Mucosa of rectum (tissue), 2 donors: ENCODE results near the gene VGLL4.
A peak's percentile ranks its signal among the peaks of the same experiment; 100 is the strongest.
"Not testable (repeated sequence)": the region's sequence is repeated elsewhere in the genome, so short reads cannot be mapped to it uniquely, and the experiment has no call there.

Experiments used
- H3K27ac ChIP-seq, 2 donors: one replicate each; pipeline ENCODE4 v1.7.0; 2013; ENCODE audit warnings: inconsistent platforms in 2 of 2, low read depth in 2 of 2, low read length in 2 of 2
- H3K27me3 ChIP-seq, 2 donors: one replicate each; pipeline ENCODE4 v1.7.0; 2013; ENCODE audit warnings: low read length in 2 of 2; ENCODE audit not compliant: control insufficient read depth in 2 of 2, insufficient read depth in 2 of 2
- H3K36me3 ChIP-seq, 2 donors: one replicate each; pipeline ENCODE4 v1.7.0; 2013; ENCODE audit warnings: low read length in 2 of 2; ENCODE audit not compliant: control insufficient read depth in 2 of 2, insufficient read depth in 2 of 2
- H3K4me1 ChIP-seq, 2 donors: one replicate each; pipeline ENCODE4 v1.7.0; 2013; ENCODE audit warnings: low read length in 2 of 2, mild to moderate bottlenecking in 1 of 2; ENCODE audit not compliant: control insufficient read depth in 2 of 2, insufficient read depth in 2 of 2
- H3K4me3 ChIP-seq, 2 donors: one replicate each; pipeline ENCODE4 v1.7.0; 2013; ENCODE audit warnings: low read length in 2 of 2
- H3K9ac ChIP-seq, 2 donors: one replicate each; pipeline ENCODE4 v1.7.0; 2013; ENCODE audit warnings: low read length in 2 of 2, low read depth in 1 of 2, mild to moderate bottlenecking in 1 of 2
- H3K9me3 ChIP-seq, 2 donors: one replicate each; pipeline ENCODE4 v1.7.0; 2013; ENCODE audit warnings: low read length in 2 of 2; ENCODE audit not compliant: control insufficient read depth in 2 of 2
- donor health status: healthy.
- donor health status: Normal muscosa, but diverticular disease.

The VGLL4 gene, protein sequence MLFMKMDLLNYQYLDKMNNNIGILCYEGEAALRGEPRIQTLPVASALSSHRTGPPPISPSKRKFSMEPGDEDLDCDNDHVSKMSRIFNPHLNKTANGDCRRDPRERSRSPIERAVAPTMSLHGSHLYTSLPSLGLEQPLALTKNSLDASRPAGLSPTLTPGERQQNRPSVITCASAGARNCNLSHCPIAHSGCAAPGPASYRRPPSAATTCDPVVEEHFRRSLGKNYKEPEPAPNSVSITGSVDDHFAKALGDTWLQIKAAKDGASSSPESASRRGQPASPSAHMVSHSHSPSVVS

DNA sequence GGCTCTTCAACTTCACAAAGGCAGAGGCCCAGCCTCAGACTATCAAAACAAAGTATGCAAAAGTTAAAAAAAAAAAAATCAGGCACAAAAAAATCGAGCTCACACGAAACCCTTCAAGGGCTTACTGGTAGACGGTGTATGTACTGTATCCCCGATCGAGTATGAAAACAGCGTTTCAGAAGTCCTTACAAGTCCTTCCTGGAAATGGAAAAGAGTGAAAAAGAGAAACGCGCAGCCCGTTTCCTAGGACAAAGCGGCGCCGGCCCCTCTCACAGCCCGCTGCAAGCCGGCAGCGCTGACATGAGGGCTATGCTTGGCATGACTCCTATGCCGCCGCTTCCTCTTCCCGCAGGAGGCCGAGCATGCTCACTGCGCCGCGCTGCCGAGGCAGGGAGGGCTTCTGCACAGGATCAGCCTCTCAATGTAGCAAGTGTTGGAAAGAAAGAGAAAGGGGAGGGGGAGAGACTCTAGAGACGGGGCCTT is at the start of gene VGLL4:
Gene VGLL4, minus strand, starts transcription at position 311 of the 483 bp plus-strand sequence. CDS start 397 bp downstream, outside the sequence.
- Histone ChIP-seq H3K27ac (peak within 1 kb of the TSS; percentile 81 to 90), H3K4me3 (peak within 1 kb of the TSS; percentile 92 to 94), H3K4me1 (peaks cover 13% of the 10 kb centered on the region in 2 donors), H3K36me3 (no peaks in the 10 kb centered on the region), H3K9me3 (no peaks in the 10 kb centered on the region), H3K27me3 (no peaks in the 10 kb centered on the region), H3K9ac (peak within 1 kb of the TSS; percentile 83 to 95)

DNA sequence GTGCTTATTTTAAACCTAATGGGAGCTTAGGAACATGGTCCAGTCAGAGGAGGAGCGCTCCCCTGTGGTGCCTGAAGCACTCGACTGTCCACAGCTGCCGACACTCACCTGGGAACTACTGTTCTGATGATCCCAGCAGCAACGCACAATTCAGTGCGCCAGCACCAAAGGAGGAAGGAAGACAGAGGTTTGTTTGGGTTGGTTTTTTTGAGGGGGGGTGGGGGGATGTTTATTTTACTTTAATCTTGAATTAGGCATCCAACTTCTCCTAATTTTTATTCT is 48.8 kb upstream of the VGLL4 start:
- Histone ChIP-seq H3K4me3 (no peak overlapping the region), H3K27ac (no peak overlapping the region), H3K9ac (no peak overlapping the region), H3K27me3 (no peaks in the 10 kb centered on the region), H3K4me1 (no peaks in the 10 kb centered on the region), H3K9me3 (no peaks in the 10 kb centered on the region), H3K36me3 (no peaks in the 10 kb centered on the region)

DNA sequence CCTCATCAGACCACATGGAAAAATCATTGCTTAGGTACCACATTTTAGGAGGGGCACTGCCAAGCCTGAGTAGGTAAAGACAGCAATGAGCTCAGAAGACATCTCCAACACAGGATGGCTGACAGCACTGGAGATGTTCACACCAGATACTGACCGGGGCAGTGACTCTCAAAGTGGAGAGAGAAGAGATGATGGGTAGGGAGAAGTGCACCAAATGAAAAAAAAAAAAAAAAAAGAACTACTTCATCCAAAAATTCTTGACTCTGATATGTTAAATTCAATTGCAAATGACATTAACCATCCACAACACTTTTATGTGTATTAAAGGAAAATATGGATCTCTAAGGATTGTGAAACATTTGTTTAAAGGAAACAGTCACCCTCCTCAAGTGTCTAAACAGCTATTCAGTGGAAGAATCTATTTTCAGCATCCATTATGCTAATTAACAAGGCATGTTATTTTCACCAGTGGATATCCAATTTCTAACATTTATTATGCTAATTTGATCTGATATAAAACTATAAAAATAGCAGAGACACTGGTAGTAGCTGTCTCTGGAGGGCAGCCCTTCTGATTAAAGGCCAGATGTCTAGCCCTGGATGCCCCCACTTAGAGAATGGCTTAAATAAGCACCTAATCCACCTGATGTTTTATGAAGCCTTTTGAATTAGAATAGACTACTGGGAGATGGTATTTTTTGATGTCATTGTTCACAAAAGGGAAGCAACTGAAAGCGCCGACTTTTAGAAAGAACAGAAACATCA is 48.2 kb upstream of the VGLL4 start:
- Histone ChIP-seq H3K4me1 (no peaks in the 10 kb centered on the region), H3K4me3 (no peak overlapping the region)

DNA sequence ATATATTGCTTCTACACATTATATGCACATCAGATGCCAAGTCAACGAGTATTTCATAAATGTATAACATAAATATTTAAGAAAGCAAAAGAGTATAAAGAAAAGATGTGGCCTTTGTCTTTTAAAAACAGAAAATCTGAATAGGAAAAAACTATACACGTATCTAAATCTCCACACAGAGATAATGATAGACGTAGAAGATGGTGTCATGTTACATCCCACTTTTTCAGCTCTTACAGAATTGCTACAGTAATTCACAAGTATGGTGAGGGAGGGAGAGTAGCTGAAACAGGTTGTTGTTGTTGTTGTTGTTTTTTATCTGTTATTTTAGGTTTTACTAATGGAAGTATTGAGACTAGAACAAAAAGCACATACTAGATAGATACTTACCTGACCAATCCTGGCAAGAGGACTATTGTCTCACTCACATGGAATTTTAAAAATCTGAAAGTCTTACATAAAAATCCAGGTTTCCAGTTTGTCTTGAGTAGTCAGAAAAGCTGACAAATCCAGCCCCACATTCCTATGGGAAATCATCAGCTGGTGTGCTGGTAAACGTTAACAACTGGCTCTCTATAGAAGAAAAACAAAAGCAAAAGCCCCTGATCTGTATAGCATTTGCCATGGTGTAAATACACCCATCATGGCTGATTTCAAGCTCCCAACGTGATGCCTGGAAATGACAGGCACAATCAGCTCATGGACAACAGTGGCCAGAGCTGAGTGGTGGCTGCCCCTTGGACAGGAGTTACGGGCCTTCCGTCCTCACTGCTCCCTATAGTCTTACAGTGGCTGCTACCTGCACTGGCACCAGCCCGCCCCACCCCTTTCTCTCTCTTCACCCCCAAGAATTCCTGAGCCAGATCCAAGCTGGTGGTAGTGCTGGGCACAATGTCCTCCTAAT is 47.4 kb upstream of the VGLL4 start:
- Histone ChIP-seq H3K27me3 (no peaks in the 10 kb centered on the region), H3K9me3 (no peaks in the 10 kb centered on the region), H3K9ac (no peak overlapping the region), H3K4me3 (no peak overlapping the region), H3K36me3 (no peaks in the 10 kb centered on the region), H3K27ac (no peak overlapping the region), H3K4me1 (no peaks in the 10 kb centered on the region)

More for the DNA sequence above, 48.2 kb upstream of the VGLL4 start:
- Histone ChIP-seq H3K9me3 (no peaks in the 10 kb centered on the region), H3K36me3 (no peaks in the 10 kb centered on the region), H3K27ac (no peak overlapping the region), H3K9ac (no peak overlapping the region), H3K27me3 (no peaks in the 10 kb centered on the region)

DNA sequence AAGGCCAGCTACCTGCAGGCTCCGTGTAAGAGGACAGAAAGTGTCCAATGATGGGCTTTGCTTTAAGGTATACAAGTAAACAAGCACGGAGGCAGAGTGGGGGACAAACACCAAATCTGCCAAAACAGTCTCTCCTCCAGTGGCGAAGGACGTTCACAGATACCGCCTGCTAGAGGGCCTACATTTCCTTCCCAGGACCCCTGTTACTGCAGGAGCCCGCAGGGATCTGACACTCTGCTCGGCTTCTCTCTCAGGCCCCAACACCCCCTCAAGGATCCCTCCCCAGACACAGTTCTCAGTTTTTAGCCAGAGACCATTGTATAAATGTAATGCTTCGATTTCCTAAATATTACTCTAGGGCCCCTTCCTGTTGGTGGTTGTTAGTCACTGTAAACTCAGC is 46.0 kb upstream of the VGLL4 start:
- H3K9me3 ChIP-seq, result no peaks in the 10 kb centered on the region
- H3K27me3 ChIP-seq, result no peaks in the 10 kb centered on the region
- no peaks in the 10 kb centered on the region for H3K36me3 ChIP-seq
- no peak overlapping the region for H3K4me3 ChIP-seq
- H3K4me1 ChIP-seq, result no peaks in the 10 kb centered on the region
- no peak overlapping the region for H3K27ac ChIP-seq
- no peak overlapping the region for H3K9ac ChIP-seq

DNA sequence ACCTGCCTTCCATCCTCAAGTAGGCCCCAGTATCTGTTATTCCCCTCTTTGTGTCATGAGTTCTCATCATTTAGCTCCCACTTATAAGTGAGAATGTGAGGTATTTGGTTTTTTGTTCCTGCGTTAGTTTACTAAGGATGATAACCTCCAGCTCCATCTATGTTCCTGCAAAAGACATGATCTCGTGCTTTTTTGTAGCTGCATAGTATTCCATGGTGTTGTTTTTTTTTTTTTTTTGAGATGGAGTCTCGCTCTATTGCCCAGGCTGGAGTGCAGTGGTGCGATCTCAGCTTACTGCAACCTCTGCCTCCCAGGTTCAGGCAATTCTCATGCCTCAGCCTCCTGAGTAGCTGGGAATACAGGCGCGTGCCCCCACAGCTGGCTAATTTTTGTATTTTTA is 41.3 kb upstream of the VGLL4 start:
- H3K36me3 ChIP-seq, H3K4me1 ChIP-seq, H3K27me3 ChIP-seq, H3K9me3 ChIP-seq, H3K27ac ChIP-seq, H3K4me3 ChIP-seq, H3K9ac ChIP-seq: not testable (repeated sequence)

DNA sequence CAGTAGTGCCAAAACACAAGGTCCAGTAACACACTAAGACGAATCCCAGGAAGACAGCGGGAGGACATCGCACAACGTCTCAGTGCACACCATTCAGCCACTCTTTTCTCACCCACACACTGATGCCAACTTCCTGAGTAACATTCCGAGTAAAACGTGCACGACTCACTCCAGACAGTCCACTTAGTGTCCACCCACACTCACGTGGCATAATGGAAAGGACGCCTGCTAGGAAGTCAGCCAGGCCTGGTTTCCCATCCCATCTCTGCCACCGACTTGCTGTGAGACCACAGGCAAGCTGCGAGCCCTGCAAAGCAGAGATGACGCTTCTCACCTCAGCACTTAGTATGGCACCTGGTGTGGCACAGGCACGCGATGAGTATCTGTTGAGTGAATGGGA is 36.8 kb upstream of the VGLL4 start:
- Histone ChIP-seq H3K27ac (no peak overlapping the region), H3K4me3 (no peak overlapping the region), H3K9me3 (no peaks in the 10 kb centered on the region)

DNA sequence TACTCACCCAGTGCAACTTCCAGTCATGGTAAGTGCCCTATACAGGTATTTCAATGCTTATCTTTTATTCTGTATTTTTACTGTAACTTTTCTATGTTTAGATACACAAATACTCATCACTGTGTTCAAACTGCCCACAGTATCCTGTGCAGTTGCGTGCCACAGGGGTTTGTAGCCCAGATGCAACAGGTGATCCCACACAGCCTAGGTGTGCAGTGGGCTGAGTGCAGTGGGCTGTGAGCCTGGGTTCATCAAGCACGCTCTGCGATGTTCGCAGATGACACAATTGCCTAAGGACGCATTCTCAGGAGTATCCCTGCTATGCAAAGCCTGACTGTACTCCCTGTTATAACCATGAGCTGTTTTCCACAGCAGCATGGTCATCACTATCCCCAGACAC is 36.2 kb upstream of the VGLL4 start:
- no peak overlapping the region for H3K27ac ChIP-seq
- no peaks in the 10 kb centered on the region for H3K27me3 ChIP-seq
- H3K36me3 ChIP-seq, result no peaks in the 10 kb centered on the region
- no peaks in the 10 kb centered on the region for H3K9me3 ChIP-seq
- no peaks in the 10 kb centered on the region for H3K4me1 ChIP-seq
- H3K9ac ChIP-seq, result no peak overlapping the region
- H3K4me3 ChIP-seq, result no peak overlapping the region

More for the DNA sequence above, 36.8 kb upstream of the VGLL4 start:
- Histone ChIP-seq H3K4me1 (no peaks in the 10 kb centered on the region), H3K27me3 (no peaks in the 10 kb centered on the region), H3K9ac (no peak overlapping the region), H3K36me3 (no peaks in the 10 kb centered on the region)

DNA sequence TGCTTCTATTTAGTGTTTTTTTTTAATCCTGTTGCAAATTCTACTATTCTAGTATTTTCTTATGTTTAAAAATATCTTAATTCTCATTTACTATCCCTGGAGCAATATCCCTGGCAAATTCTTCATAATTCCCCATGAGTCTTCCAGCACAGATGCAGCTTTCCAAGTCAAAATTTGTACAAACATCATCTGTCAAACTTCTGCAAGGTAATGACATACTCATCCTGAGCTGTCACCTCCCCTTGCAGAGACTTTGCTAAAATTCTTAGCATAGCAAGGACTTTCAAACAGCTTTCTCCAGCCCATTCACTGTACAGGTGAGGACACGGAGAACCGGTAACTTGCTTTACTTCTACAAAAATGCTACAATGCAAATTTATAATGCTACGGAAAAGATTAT is 28.6 kb upstream of the VGLL4 start:
- Histone ChIP-seq H3K36me3 (no peaks in the 10 kb centered on the region), H3K27me3 (no peaks in the 10 kb centered on the region), H3K27ac (no peak overlapping the region), H3K4me3 (no peak overlapping the region), H3K9ac (no peak overlapping the region), H3K9me3 (no peaks in the 10 kb centered on the region), H3K4me1 (peaks cover 0 to 9% of the 10 kb centered on the region in 2 donors)

DNA sequence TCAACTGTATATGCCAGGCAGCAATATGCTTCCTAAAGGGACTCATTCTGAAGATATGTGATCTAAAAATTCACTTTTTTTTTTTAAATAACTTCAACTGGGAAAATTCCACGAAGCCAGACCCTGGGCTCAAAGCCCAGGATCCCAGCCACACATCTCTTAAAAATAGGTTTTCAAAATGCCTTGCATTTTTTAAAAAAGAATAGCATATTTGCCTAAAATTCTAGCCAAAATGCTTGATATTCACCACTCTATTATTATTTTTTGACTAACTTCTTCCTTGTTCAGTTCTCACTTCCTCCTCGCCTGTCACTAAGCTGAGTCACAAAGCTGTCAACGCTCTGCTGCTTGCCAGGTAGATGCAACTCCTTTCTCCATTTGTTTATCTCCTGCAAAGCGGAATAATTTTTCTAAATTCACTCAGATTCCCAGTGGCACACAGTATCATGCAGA is 28.0 kb upstream of the VGLL4 start:
- Histone ChIP-seq H3K4me3 (no peak overlapping the region), H3K9ac (no peak overlapping the region), H3K4me1 (peaks cover 0 to 9% of the 10 kb centered on the region in 2 donors), H3K9me3 (no peaks in the 10 kb centered on the region), H3K27me3 (no peaks in the 10 kb centered on the region), H3K27ac (no peak overlapping the region), H3K36me3 (no peaks in the 10 kb centered on the region)
